Stomach (tissue), 9 donors: ENCODE results near the gene HTT. TPM values are rescaled to one million over a fixed set of nuclear protein-coding genes. Genes with fewer than 3 reads are reported as not detected.

ENCODE experiments used
- DNase-seq, 2 donors: peaks; one replicate each; pipeline versions ENCODE4 v3.0.0 to v3.0.0-alpha.2; 2013 to 2019
- H3K27ac ChIP-seq, 5 donors: fragments of 200-600 bp in 4 of 5; sonication (generic) in 4 of 5; one replicate each; pipeline ENCODE4 v1.5.1; 2013 to 2019; ENCODE audit warnings: mild to moderate bottlenecking in 1 of 5, moderate library complexity in 1 of 5
- H3K27me3 ChIP-seq, 3 donors: fragments of 200-600 bp; sonication (generic); one replicate each; pipeline ENCODE4 v1.5.1; 2017 to 2019; ENCODE audit warnings: mixed run types in 1 of 3
- H3K36me3 ChIP-seq, 4 donors: fragments of 200-600 bp; sonication (generic); 1 replicate in 3 of 4; 2 replicates in 1 of 4; pipeline ENCODE4 v1.5.1; 2016 to 2019
- H3K4me1 ChIP-seq, 4 donors: fragments of 200-600 bp; sonication (generic); one replicate each; pipeline ENCODE4 v1.5.1; 2016 to 2019
- H3K4me3 ChIP-seq, 4 donors: fragments of 200-600 bp; sonication (generic) in 3 of 4; one replicate each; pipeline ENCODE4 v1.5.1; 2016 to 2019; ENCODE audit warnings: mild to moderate bottlenecking in 1 of 4
- H3K9me3 ChIP-seq, 4 donors: fragments of 200-600 bp; sonication (generic); one replicate each; pipeline ENCODE4 v1.5.1; 2016 to 2019
- CTCF ChIP-seq, 7 experiments: fragments of 450-650 bp in 4 of 7; fragments of 200-600 bp in 3 of 7; sonication (generic) in 3 of 7; IDR thresholded peaks; one replicate each; pipeline ENCODE4 v1.5.1; 2016 to 2019; ENCODE audit warnings: antibody characterized with exemption in 7 of 7, control low read depth in 2 of 7, mild to moderate bottlenecking in 1 of 7
- EP300 ChIP-seq: sonication (generic); formaldehyde crosslinking; IDR thresholded peaks from one replicate; pipeline ENCODE4 v1.6.1; 2017; ENCODE audit warnings: antibody characterized with exemption
- POLR2A ChIP-seq, 4 donors: fragments of 450-650 bp; IDR thresholded peaks; one replicate each; pipeline ENCODE4 v1.6.1; 2016; ENCODE audit warnings: antibody characterized with exemption in 4 of 4, control low read depth in 2 of 4, mild to moderate bottlenecking in 1 of 4, moderate library complexity in 1 of 4
- POLR2AphosphoS5 ChIP-seq, 3 donors: sonication (generic); formaldehyde crosslinking; IDR thresholded peaks; one replicate each; pipeline ENCODE4 v1.6.1; 2016; ENCODE audit warnings: antibody characterized with exemption in 3 of 3
- WGBS, 5 donors: extraction: QIAGEN DNeasy Blood & Tissue Kit in 3 of 5; methylation state at CpG; one replicate each; pipeline versions ENCODE4 v1.1.5 to v1.1.7; 2013 to 2018; 5-methylcytosine and 5-hydroxymethylcytosine counted together
- intact Hi-C: fragments of 100-400 bp; cut with DNase I; formaldehyde crosslinking; loops from one replicate; pipeline ENCODE4 v1.15.1; 2023; ENCODE audit warnings: low total_unique reads
- polyA plus RNA-seq, 3 donors: library from polyadenylated mRNA; stranded (reverse); fragments of 200-250 nt; gene quantifications; one replicate each; pipeline ENCODE4 v1.2.3, GENCODE V29; 2013
- total RNA-seq, 5 donors: library from RNA; depleted of rRNA; stranded (reverse); fragments of >200 nt; gene quantifications; one replicate each; pipeline versions ENCODE4 v1.1.0 to v1.2.3, GENCODE V29; 2014 to 2016
- donor health status: healthy with polysubstance abuse.
- donor health status: Bipolar disorder and iron deficiency.
- donor health status: healthy.

Gene HTT
- total and polyA plus RNA-seq, 8 donors = 3.4 to 95.7 (median 41.6) TPM

GRCh38 chr4:3247399-3248177, 173.1 kb downstream of the HTT start:
- intact Hi-C loops = no loop called here
- Histone ChIP-seq H3K4me1 (peaks cover 0 to 21% (median 6%) of the 10 kb centered on the region in 4 donors), H3K27me3 (no peaks in the 10 kb centered on the region), H3K4me3 (no peak overlapping the region), H3K27ac (no peak overlapping the region), H3K9me3 (no peaks in the 10 kb centered on the region), H3K36me3 (peaks cover 0 to 19% (median 13%) of the 10 kb centered on the region in 4 donors)
- DNase-seq = no peak
- no peak for TF ChIP-seq EP300
- TF ChIP-seq POLR2AphosphoS5 (IDR thresholded peaks at IDR 0.05) = no peak
- no peak for TF ChIP-seq CTCF (IDR thresholded peaks at IDR 0.05)
- TF ChIP-seq POLR2A (IDR thresholded peaks at IDR 0.05) = no peak
- 85 to 93% (median 92%) methylated on average over 8 to 21 of the region's 21 CpGs for WGBS, 5 donors

GRCh38 chr4:3248178-3248480, 173.6 kb downstream of the HTT start:
- 93 to 96% (median 94%) methylated on average over 5 to 14 of the region's 14 CpGs; no CpG with 5 or more reads in 1 of the 5 donors for WGBS, 5 donors
- no peak overlapping the region for H3K4me3 ChIP-seq
- TF ChIP-seq POLR2AphosphoS5 (IDR thresholded peaks at IDR 0.05) (no peak), POLR2A (IDR thresholded peaks at IDR 0.05) (no peak), EP300 (no peak), CTCF (IDR thresholded peaks at IDR 0.05) (no peak)
- H3K27ac ChIP-seq = peak overlapping the region in 1 of 5 donors; percentile 20
- DNase-seq = no peak
- intact Hi-C loops = no loop called here
- no peaks in the 10 kb centered on the region for H3K27me3 ChIP-seq
- peaks cover 0 to 17% (median 8%) of the 10 kb centered on the region in 4 donors for H3K36me3 ChIP-seq
- peaks cover 0 to 18% (median 6%) of the 10 kb centered on the region in 4 donors for H3K4me1 ChIP-seq
- no peaks in the 10 kb centered on the region for H3K9me3 ChIP-seq

- DNase-seq = peak in 1 of 2 donors; percentile 91
- WGBS, 5 donors = 84 to 90% (median 89%) methylated on average over 34 to 72 of the region's 72 CpGs
- intact Hi-C loops = no loop called here
- no peak within 1 kb of the TSS for H3K4me3 ChIP-seq
- no peaks in the 10 kb centered on the region for H3K27me3 ChIP-seq
- H3K36me3 ChIP-seq = peaks cover 0 to 15% (median 6%) of the 10 kb centered on the region in 4 donors
- H3K27ac ChIP-seq = peak within 1 kb of the TSS in 2 of 5 donors; percentile 20 to 37
- TF ChIP-seq CTCF (IDR thresholded peaks at IDR 0.05) = no peak
- no peak for TF ChIP-seq EP300
- TF ChIP-seq POLR2A (IDR thresholded peaks at IDR 0.05) = no peak
- TF ChIP-seq POLR2AphosphoS5 (IDR thresholded peaks at IDR 0.05) = peak in 1 of 3 donors; percentile 40
- H3K9me3 ChIP-seq = no peaks in the 10 kb centered on the region
- H3K4me1 ChIP-seq = peaks cover 0 to 18% (median 6%) of the 10 kb centered on the region in 4 donors
These were observed 174.6 kb downstream of the HTT start, which contains the start of gene MSANTD1 for GRCh38 chr4:3248811-3249661. Gene MSANTD1, plus strand, starts transcription at chr4:3249159. Its CDS starts 64 bp downstream, at chr4:3249223.

- peaks cover 0 to 9% (median 4%) of the 10 kb centered on the region in 4 donors for H3K36me3 ChIP-seq
- intact Hi-C loops = no loop called here
- H3K27me3 ChIP-seq = no peaks in the 10 kb centered on the region
- H3K4me3 ChIP-seq = no peak overlapping the region
- peaks cover 0 to 18% (median 6%) of the 10 kb centered on the region in 4 donors for H3K4me1 ChIP-seq
- DNase-seq = no peak
- peak overlapping the region in 1 of 5 donors; percentile 37 for H3K27ac ChIP-seq
- no peaks in the 10 kb centered on the region for H3K9me3 ChIP-seq
- 85 to 94% (median 91%) methylated on average over 17 to 20 of the region's 20 CpGs for WGBS, 5 donors
- TF ChIP-seq POLR2AphosphoS5 (IDR thresholded peaks at IDR 0.05) = no peak
- no peak for TF ChIP-seq CTCF (IDR thresholded peaks at IDR 0.05)
- no peak for TF ChIP-seq EP300
- TF ChIP-seq POLR2A (IDR thresholded peaks at IDR 0.05) = no peak
These were observed 175.4 kb downstream of the HTT start for GRCh38 chr4:3249711-3250437.
